Pancreas (tissue), 10 donors: Measurements from ENCODE around the gene ADAMTS8. TPM values are rescaled to one million over a fixed set of nuclear protein-coding genes. Genes with fewer than 3 reads are reported as not detected.

Source experiments
- ATAC-seq, 4 donors: fragments of 200-7000 bp; cut with Tn5 transposase; one replicate each; pipeline versions ENCODE4 v1.8.0 to v1.9.1; 2020; ENCODE audit warnings: mild to moderate bottlenecking in 4 of 4, moderate library complexity in 4 of 4
- DNase-seq, 6 donors: peaks; one replicate each; pipeline ENCODE4 v3.0.0-alpha.2; 2020
- FAIRE-seq: peaks from 2 replicates; lab custom pipeline; 2012; peaks lifted over from hg19 to GRCh38; lab: Jason Lieb, UNC
- H3K27ac ChIP-seq, 4 donors: fragments of 200-600 bp; sonication (generic); 1 replicate in 3 of 4; 2 replicates in 1 of 4; pipeline versions ENCODE4 v1.5.0 to v1.8.0; 2020
- H3K27me3 ChIP-seq, 4 donors: fragments of 200-600 bp; one replicate each; pipeline ENCODE4 v1.8.0; 2021
- H3K36me3 ChIP-seq, 3 donors: fragments of 200-600 bp; sonication (generic) in 1 of 3; one replicate each; pipeline versions ENCODE4 v1.5.0 to v1.8.0; 2020 to 2021
- H3K4me1 ChIP-seq, 3 donors: fragments of 200-600 bp; one replicate each; pipeline ENCODE4 v1.8.0; 2021
- H3K4me3 ChIP-seq, 4 donors: fragments of 200-600 bp; sonication (generic) in 2 of 4; one replicate each; pipeline versions ENCODE4 v1.5.0 to v1.8.0; 2020 to 2021
- H3K9me3 ChIP-seq, 4 donors: fragments of 200-600 bp; one replicate each; pipeline ENCODE4 v1.8.0; 2021
- CTCF ChIP-seq, 4 donors: fragments of 200-600 bp; sonication (generic) in 3 of 4; IDR thresholded peaks; one replicate each; pipeline versions ENCODE4 v1.5.0 to v1.8.0; 2021; ENCODE audit warnings: antibody characterized with exemption in 4 of 4
- WGBS, 2 donors: extraction: QIAGEN DNeasy Blood & Tissue Kit; methylation state at CpG; one replicate each; pipeline ENCODE4 v1.1.7; 2013; 5-methylcytosine and 5-hydroxymethylcytosine counted together
- intact Hi-C, 3 donors: fragments of 100-400 bp; cut with DNase I; formaldehyde crosslinking; loops; one replicate each; pipeline versions ENCODE4 v1.11.1 to v1.14.2; 2022
- polyA plus RNA-seq, 2 donors: library from polyadenylated mRNA; stranded (reverse); fragments of 200-250 nt; gene quantifications; one replicate each; pipeline ENCODE4 v1.2.3, GENCODE V29; 2013
- total RNA-seq, 6 donors: library from RNA; stranded (reverse); fragmentation: NEBNext Ultra II Directional in 4 of 6; extraction: Animal tissue kit (Norgen Biotek cat#: 25700) in 4 of 6; gene quantifications; one replicate each; pipeline versions ENCODE4 v1.2.1 to v1.2.4, GENCODE V29; 2021 to 2023
- donor health status: healthy with polysubstance abuse.
- donor health status: DM: no; HTN: no; CAD: no; lungs with moderate emphysema.
- donor health status: DM: no; HTN: no; CAD: no.
- donor health status: control.
- donor health status: control.
- donor health status: Bipolar disorder and iron deficiency.
- donor health status: DM: yes; HTN: yes; CAD: no.
- donor health status: DM: no; HTN: no; CAD: no.
- donor health status: DM: no; HTN: no; CAD: no.
- donor health status: DM: yes; HTN: yes; CAD: no.

ADAMTS8 gene
- total and polyA plus RNA-seq, 8 donors = 0.04 to 1.6 (median 0.42) TPM; not detected in 1

DNA sequence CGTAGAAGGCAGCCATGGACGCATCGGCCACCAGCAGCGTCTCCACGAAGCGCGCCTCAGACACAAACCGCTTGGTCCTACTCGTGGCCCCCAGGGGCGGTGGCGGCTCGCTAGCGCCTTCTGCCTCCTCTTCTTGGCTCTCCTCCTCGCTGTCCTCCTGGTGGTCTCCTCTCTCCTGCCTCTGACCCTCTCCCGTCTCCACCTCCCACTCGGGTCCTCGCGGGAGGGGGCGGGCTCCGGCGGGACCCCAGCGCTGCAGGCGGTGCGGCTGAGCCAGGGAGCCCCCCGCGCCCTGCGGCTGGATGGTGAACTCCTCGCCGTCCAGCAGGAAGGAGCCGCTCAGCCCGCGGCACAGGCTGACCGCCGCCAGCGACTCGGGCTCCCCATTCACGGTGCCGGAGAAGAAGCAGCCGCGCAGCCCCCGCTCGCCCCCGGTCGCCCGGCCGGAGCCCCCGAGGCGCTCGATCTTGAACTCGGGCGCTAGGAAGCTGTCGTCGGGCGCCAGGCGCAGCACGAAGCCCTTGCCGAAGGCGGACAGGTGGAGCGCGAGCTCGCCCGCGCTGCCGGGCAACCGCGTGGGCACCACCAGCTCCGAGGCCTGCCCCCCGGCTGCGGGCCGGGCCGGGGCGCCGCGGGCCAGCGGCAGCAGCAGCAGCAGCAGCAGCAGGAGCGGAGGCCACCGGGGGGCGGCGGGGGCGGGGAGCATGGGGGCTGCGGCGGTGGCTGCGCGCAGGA lies 661 bp downstream of the ADAMTS8 start:
- WGBS, 2 donors = 1 to 2% methylated on average over 50 to 84 of the region's 84 CpGs
- Histone ChIP-seq H3K36me3 (no peaks in the 10 kb centered on the region), H3K27me3 (peaks cover 0 to 14% (median 7%) of the 10 kb centered on the region in 4 donors), H3K4me3 (peak overlapping the region; percentile 3 to 43 (median 14)), H3K9me3 (peaks cover 0 to 2% (median 0%) of the 10 kb centered on the region in 4 donors), H3K27ac (no peak overlapping the region), H3K4me1 (peaks cover 0 to 5% (median 4%) of the 10 kb centered on the region in 3 donors)
- DNase-seq (peak in 1 of 6 donors; percentile 71), FAIRE-seq (no peak), ATAC-seq (peak in 3 of 4 donors; percentile 19 to 55 (median 30))
- intact Hi-C loops = loop anchor here in 1 of 3 donors (10.0 kb wide), 1 partner anchor 213 kb away; no protein-coding TSS in a partner anchor
- TF ChIP-seq CTCF (IDR thresholded peaks at IDR 0.05) = no peak

DNA sequence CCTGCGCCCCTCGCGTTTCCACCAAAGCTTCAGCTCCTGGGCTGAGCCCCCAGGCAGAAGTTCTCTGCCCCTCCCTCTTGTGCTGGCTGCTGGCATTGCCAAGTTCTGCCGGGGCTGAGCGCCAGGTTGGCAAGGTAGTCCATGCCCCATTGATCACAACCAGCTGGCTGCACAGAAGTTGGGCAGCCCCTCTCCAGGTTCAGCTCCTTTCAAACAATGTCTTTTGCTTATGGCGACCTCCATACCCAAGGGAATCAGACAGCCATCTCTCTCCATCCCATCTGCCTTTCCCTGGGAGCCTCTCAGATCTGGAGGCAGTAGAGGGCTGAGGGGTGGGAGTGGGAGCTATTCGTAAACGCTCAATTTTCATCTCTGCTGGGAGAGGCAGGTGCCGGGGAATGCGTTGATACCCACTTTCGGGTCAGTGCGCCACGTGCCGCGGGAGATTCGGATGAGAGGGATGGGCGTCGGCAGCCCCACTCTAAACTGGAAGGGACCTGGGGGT lies 1.5 kb downstream of the ADAMTS8 start:
- Histone ChIP-seq H3K9me3 (peaks cover 0 to 2% (median 0%) of the 10 kb centered on the region in 4 donors), H3K27me3 (peaks cover 0 to 12% (median 6%) of the 10 kb centered on the region in 4 donors), H3K4me3 (no peak overlapping the region), H3K4me1 (peaks cover 0 to 5% (median 4%) of the 10 kb centered on the region in 3 donors), H3K36me3 (no peaks in the 10 kb centered on the region), H3K27ac (no peak overlapping the region)
- DNase-seq = peak in 3 of 6 donors; percentile 18 to 80 (median 56)
- ATAC-seq = peak in 2 of 4 donors; percentile 30 to 47
- intact Hi-C loops = loop anchor here in 1 of 3 donors (10.0 kb wide), 1 partner anchor 212 kb away; no protein-coding TSS in a partner anchor
- 19 to 22% methylated on average over 18 of the region's 18 CpGs for WGBS, 2 donors
- no peak for TF ChIP-seq CTCF (IDR thresholded peaks at IDR 0.05)
- FAIRE-seq = no peak

DNA sequence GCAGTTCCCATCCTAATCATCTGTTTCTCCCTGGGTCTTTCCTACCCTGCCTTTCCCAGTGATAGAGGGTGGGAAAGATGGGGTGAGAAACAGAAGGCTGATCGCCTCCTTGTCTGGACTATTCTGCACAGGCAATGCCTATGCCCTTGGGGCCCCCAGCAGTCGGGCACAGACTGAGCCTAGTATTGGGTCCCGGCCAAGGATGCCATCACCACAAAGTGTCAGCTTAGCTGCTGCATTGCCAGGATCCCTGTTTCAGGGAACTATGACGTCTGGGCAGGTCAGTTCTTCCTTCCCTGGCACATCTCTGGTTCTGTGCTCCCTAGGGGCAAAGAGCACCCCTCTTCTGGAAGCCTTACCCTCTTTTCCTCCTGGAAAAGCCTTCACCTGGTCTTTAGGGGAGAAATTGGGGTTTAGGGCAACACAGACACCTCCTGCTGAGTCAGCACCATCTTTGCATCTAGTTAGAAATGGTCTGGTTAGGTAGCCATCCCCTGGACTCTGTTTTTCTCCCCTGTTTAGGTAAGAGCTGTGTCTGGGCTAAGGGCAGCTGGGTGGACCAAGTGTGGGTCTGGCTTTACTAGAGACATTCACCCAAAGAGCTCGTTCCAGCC lies 2.1 kb downstream of the ADAMTS8 start:
- 31 to 36% methylated on average over 5 of the region's 5 CpGs for WGBS, 2 donors
- Histone ChIP-seq H3K9me3 (no peaks in the 10 kb centered on the region), H3K4me1 (peaks cover 0 to 5% (median 4%) of the 10 kb centered on the region in 3 donors), H3K27me3 (peaks cover 0 to 12% (median 6%) of the 10 kb centered on the region in 4 donors), H3K36me3 (no peaks in the 10 kb centered on the region), H3K27ac (no peak overlapping the region), H3K4me3 (no peak overlapping the region)
- no peak for ATAC-seq
- intact Hi-C loops = loop anchor here in 1 of 3 donors (10.0 kb wide), 1 partner anchor 212 kb away; no protein-coding TSS in a partner anchor
- TF ChIP-seq CTCF (IDR thresholded peaks at IDR 0.05) = no peak
- DNase-seq = no peak
- no peak for FAIRE-seq

DNA sequence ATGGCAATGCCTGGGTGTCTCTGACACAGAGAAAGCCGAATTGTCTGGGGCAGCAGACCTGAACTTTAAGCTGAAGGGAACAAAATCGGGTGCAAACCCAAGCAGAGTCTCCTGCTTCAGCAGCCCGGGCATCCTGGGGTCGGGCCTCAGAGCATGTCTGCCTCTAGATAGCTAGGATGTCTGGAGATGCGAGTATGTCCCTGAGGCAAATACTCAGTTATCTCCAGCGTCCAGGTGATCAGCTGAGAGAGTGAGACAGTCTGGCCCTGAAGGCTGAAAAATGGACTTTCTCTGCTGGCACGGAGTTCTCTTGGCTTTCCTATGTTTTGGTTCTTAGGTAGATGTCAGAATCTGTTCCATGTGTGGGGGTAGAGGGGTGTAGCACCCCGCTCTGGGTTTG lies 3.3 kb downstream of the ADAMTS8 start:
- H3K36me3 ChIP-seq = no peaks in the 10 kb centered on the region
- peaks cover 0 to 5% (median 4%) of the 10 kb centered on the region in 3 donors for H3K4me1 ChIP-seq
- no peak for TF ChIP-seq CTCF (IDR thresholded peaks at IDR 0.05)
- no peak overlapping the region for H3K27ac ChIP-seq
- no peak overlapping the region for H3K4me3 ChIP-seq
- no peak for ATAC-seq
- no peak for DNase-seq
- intact Hi-C loops = loop anchor here in 1 of 3 donors (10.0 kb wide), 1 partner anchor 210 kb away; no protein-coding TSS in a partner anchor
- FAIRE-seq = no peak
- 57 to 65% methylated on average over 8 of the region's 8 CpGs for WGBS, 2 donors
- H3K27me3 ChIP-seq = peaks cover 0 to 10% (median 6%) of the 10 kb centered on the region in 4 donors
- no peaks in the 10 kb centered on the region for H3K9me3 ChIP-seq
